GM12873 (cell line): ENCODE results near the gene UGT1A9.

Experiments used
- CTCF ChIP-seq: IDR thresholded peaks from 2 replicates; pipeline ENCODE4 v1.5.1; 2012; ENCODE audit warnings: low read depth, mild to moderate bottlenecking, moderate library complexity, low read length, control low read depth; ENCODE audit not compliant: insufficient read depth; ENCODE audit errors: missing control alignments

UGT1A9 gene

GRCh38 chr2:233764264-233764663, 92.6 kb downstream of the UGT1A9 start:
- no peak for TF ChIP-seq CTCF

- TF ChIP-seq CTCF, result no peak
These were observed 93.1 kb downstream of the UGT1A9 start for GRCh38 chr2:233764761-233765160.

GRCh38 chr2:233766416-233766815, 94.7 kb downstream of the UGT1A9 start:
- TF ChIP-seq CTCF, result no peak

- no peak for TF ChIP-seq CTCF
These were observed 96.4 kb downstream of the UGT1A9 start for GRCh38 chr2:233768076-233768475.

DNA sequence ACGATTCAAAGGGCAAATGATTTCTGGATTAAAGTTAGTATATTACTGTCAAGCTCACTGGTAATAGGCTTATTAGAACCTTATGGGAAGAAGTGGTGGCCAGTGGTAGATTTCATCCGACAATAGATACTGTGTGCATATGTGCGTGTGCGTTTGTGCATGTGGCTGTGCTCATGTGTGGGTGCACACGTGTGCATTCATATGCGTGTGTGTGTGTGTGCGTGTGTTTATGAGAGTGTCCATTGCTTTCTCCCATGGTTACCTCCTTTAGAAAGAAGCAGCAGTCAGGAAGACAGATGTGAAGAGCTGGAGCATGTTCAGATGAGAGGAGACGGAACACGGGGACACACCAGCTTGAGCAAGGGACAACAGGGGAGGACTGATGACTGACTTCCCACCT, 97.6 kb downstream of the UGT1A9 start:
- no peak for TF ChIP-seq CTCF

GRCh38 chr2:233772153-233772552, 100.5 kb downstream of the UGT1A9 start:
- TF ChIP-seq CTCF, result no peak

DNA sequence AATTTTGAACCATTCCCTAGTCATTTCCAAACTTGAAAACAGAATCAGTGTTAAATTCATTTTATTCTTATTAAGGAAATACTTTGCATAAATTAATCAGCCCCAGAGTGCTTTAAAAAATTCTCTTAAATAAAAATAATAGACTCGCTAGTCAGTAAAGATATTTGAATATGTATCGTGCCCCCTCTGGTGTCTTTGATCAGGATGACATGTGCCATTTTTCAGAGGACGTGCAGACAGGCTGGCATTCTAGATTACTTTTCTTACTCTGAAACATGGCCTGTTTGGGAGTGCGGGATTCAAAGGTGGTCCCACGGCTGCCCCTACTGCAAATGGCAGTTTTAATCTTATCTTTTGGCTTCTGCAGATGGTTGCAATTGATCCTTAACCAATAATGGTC, 100.9 kb downstream of the UGT1A9 start:
- no peak for TF ChIP-seq CTCF
